H1 (cell line): ENCODE data around the gene MDFI. TPM values are rescaled to one million over a fixed set of nuclear protein-coding genes. Genes with fewer than 3 reads are reported as not detected.

Experiments
- CTCF ChIA-PET: fragments of 300-600 bp; sonication (Branson Sonifier 250); formaldehyde crosslinking; loops from one replicate; lab custom pipeline; 2021; ENCODE audit not compliant: partially characterized antibody; lab: Charles Lee
- POLR2A ChIA-PET: fragments of 300-600 bp; sonication (Branson Sonifier 250); formaldehyde crosslinking; loops from one replicate; lab custom pipeline; 2021; ENCODE audit warnings: inconsistent platforms; ENCODE audit not compliant: partially characterized antibody; lab: Charles Lee
- DNase-seq, 2 experiments: peaks; one replicate each; pipeline versions ENCODE4 v3.0.0 to v3.0.0-alpha.2; 2010 to 2022; ENCODE audit warnings: low spot score in 2 of 2, low read depth in 1 of 2, mixed read lengths in 1 of 2
- FAIRE-seq: peaks from 2 replicates; lab custom pipeline; 2011; peaks lifted over from hg19 to GRCh38; lab: Jason Lieb, UNC
- H2AFZ ChIP-seq: 2 replicates; pipeline ENCODE4 v1.8.1; 2012; ENCODE audit warnings: low read length, inconsistent platforms
- H2AK5ac ChIP-seq: 2 replicates; pipeline ENCODE4 v1.6.1; 2013; ENCODE audit warnings: low read depth, low read length
- H2BK120ac ChIP-seq: replicated peaks from 2 replicates; pipeline ENCODE3; 2013; ENCODE audit warnings: low read depth, low read length, inconsistent platforms
- H2BK12ac ChIP-seq: 2 replicates; pipeline ENCODE4 v1.6.1; 2013; ENCODE audit warnings: low read depth, low read length
- H2BK15ac ChIP-seq: 2 replicates; pipeline ENCODE4 v1.6.1; 2013; ENCODE audit warnings: low read length
- H2BK20ac ChIP-seq: 2 replicates; pipeline ENCODE4 v1.6.1; 2013; ENCODE audit warnings: low read length
- H2BK5ac ChIP-seq: 2 replicates; pipeline ENCODE4 v1.6.1; 2013; ENCODE audit warnings: low read depth, low read length
- H3K14ac ChIP-seq: 2 replicates; pipeline ENCODE4 v1.6.1; 2013; ENCODE audit warnings: inconsistent platforms; ENCODE audit not compliant: insufficient read length
- H3K18ac ChIP-seq: 2 replicates; pipeline ENCODE4 v1.6.1; 2013; ENCODE audit warnings: low read length; ENCODE audit errors: extremely low read depth
- H3K23ac ChIP-seq: 2 replicates; pipeline ENCODE4 v1.6.1; 2013; ENCODE audit warnings: inconsistent platforms; ENCODE audit not compliant: insufficient read length
- H3K23me2 ChIP-seq: 2 replicates; pipeline ENCODE4 v1.6.1; 2013; ENCODE audit warnings: low read depth, low read length
- H3K27ac ChIP-seq: 2 replicates; pipeline ENCODE4 v1.6.1; 2011; ENCODE audit warnings: low read depth, low read length, inconsistent platforms
- H3K27me3 ChIP-seq, 4 experiments: replicated peaks in 1 of 4; 1 replicate in 1 of 4; 2 replicates in 3 of 4; pipeline versions ENCODE4 v1.6.1 to v1.8.1; 2011 to 2013; ENCODE audit warnings: low read length in 3 of 4, mild to moderate bottlenecking in 3 of 4, inconsistent platforms in 2 of 4, mixed read lengths in 2 of 4, moderate library complexity in 1 of 4; ENCODE audit not compliant: control insufficient read depth in 3 of 4, insufficient read depth in 3 of 4; ENCODE audit errors: extremely low read depth in 1 of 4
- H3K36me3 ChIP-seq, 4 experiments: 2 replicates each; pipeline versions ENCODE4 v1.6.1 to v1.8.1; 2011 to 2013; ENCODE audit warnings: mild to moderate bottlenecking in 4 of 4, low read length in 3 of 4, moderate library complexity in 2 of 4, control low read depth in 1 of 4, inconsistent platforms in 1 of 4; ENCODE audit not compliant: insufficient read depth in 4 of 4, control insufficient read depth in 2 of 4
- H3K4ac ChIP-seq: replicated peaks from 2 replicates; pipeline ENCODE3; 2013; ENCODE audit warnings: low read length, low read depth, mixed read lengths, inconsistent platforms; ENCODE audit not compliant: insufficient read length
- H3K4me1 ChIP-seq, 4 experiments: replicated peaks in 1 of 4; 1 replicate in 1 of 4; 2 replicates in 3 of 4; pipeline versions ENCODE4 v1.6.1 to v1.8.1; 2011 to 2013; ENCODE audit warnings: low read length in 3 of 4, inconsistent platforms in 2 of 4, mixed read lengths in 1 of 4; ENCODE audit not compliant: insufficient read depth in 4 of 4, control insufficient read depth in 3 of 4
- H3K4me2 ChIP-seq, 2 experiments: 2 replicates each; pipeline versions ENCODE4 v1.6.1 to v1.8.1; 2011 to 2013; ENCODE audit warnings: low read depth in 2 of 2, low read length in 2 of 2, control low read depth in 1 of 2, inconsistent platforms in 1 of 2, mild to moderate bottlenecking in 1 of 2; ENCODE audit not compliant: insufficient read depth in 1 of 2
- H3K4me3 ChIP-seq, 4 experiments: fragments of 200-600, 300-600 bp in 1 of 4; sonication (generic), shearing (Covaris generic), sonication (Bioruptor Twin) in 1 of 4; 2 replicates each; pipeline versions ENCODE4 v1.5.1 to v1.8.1; 2011 to 2016; ENCODE audit warnings: low read length in 4 of 4, low read depth in 3 of 4, control low read depth in 2 of 4, inconsistent platforms in 2 of 4, mild to moderate bottlenecking in 2 of 4, mixed read lengths in 1 of 4, moderate library complexity in 1 of 4; ENCODE audit not compliant: insufficient read depth in 2 of 4; ENCODE audit errors: extremely low read depth in 1 of 4
- H3K56ac ChIP-seq: replicated peaks from 2 replicates; pipeline ENCODE3; 2013; ENCODE audit warnings: low read depth, mild to moderate bottlenecking, mixed read lengths, low read length, inconsistent platforms; ENCODE audit not compliant: insufficient read length
- H3K79me1 ChIP-seq: 2 replicates; pipeline ENCODE4 v1.6.1; 2013; ENCODE audit warnings: low read depth, low read length, control low read depth
- H3K79me2 ChIP-seq, 2 experiments: 2 replicates each; pipeline versions ENCODE4 v1.6.1 to v1.8.1; 2012 to 2013; ENCODE audit warnings: low read length in 2 of 2, mild to moderate bottlenecking in 2 of 2, inconsistent platforms in 1 of 2; ENCODE audit not compliant: insufficient read depth in 2 of 2, control insufficient read depth in 1 of 2
- H3K9ac ChIP-seq, 4 experiments: replicated peaks in 1 of 4; 1 replicate in 1 of 4; 2 replicates in 3 of 4; pipeline versions ENCODE4 v1.6.1 to v1.8.1; 2011 to 2013; ENCODE audit warnings: low read depth in 3 of 4, low read length in 3 of 4, control low read depth in 2 of 4, mild to moderate bottlenecking in 2 of 4, moderate library complexity in 2 of 4, inconsistent platforms in 1 of 4; ENCODE audit errors: extremely low read depth in 1 of 4
- H3K9me3 ChIP-seq, 2 experiments: 2 replicates each; pipeline versions ENCODE4 v1.6.1 to v1.8.1; 2012 to 2013; ENCODE audit warnings: mild to moderate bottlenecking in 2 of 2, moderate library complexity in 2 of 2, control low read depth in 1 of 2, inconsistent platforms in 1 of 2, low read depth in 1 of 2, low read length in 1 of 2, mixed read lengths in 1 of 2; ENCODE audit not compliant: insufficient read depth in 2 of 2
- H4K20me1 ChIP-seq, 2 experiments: replicated peaks in 1 of 2; 2 replicates each; pipeline versions ENCODE3 to v1.8.1; 2011 to 2013; ENCODE audit warnings: inconsistent platforms in 2 of 2, low read length in 2 of 2, mild to moderate bottlenecking in 1 of 2; ENCODE audit not compliant: insufficient read depth in 2 of 2, control insufficient read depth in 1 of 2
- H4K5ac ChIP-seq: 2 replicates; pipeline ENCODE4 v1.6.1; 2013; ENCODE audit warnings: low read length, low read depth, mixed read lengths, inconsistent platforms; ENCODE audit not compliant: insufficient read length
- H4K8ac ChIP-seq: 2 replicates; pipeline ENCODE4 v1.8.0; 2013; ENCODE audit warnings: mild to moderate bottlenecking, moderate library complexity, low read length, inconsistent platforms; ENCODE audit not compliant: insufficient read depth; ENCODE audit errors: extremely low read depth
- H4K91ac ChIP-seq: replicated peaks from 2 replicates; pipeline ENCODE3; 2013; ENCODE audit warnings: low read length, mixed read lengths, inconsistent platforms; ENCODE audit not compliant: insufficient read length
- E2F6 ChIP-seq: IDR thresholded peaks from 2 replicates; pipeline ENCODE4 v1.6.1; 2012; ENCODE audit warnings: inconsistent platforms
- POU5F1 ChIP-seq: IDR thresholded peaks from 2 replicates; pipeline ENCODE4 v1.6.1; 2011; ENCODE audit warnings: low read depth, mild to moderate bottlenecking, low read length, moderate library complexity
- SRF ChIP-seq: IDR thresholded peaks from 2 replicates; pipeline ENCODE4 v1.6.1; 2011; ENCODE audit warnings: mild to moderate bottlenecking, low read depth, low read length, moderate library complexity
- TEAD4 ChIP-seq: IDR thresholded peaks from 2 replicates; pipeline ENCODE4 v1.6.1; 2012; ENCODE audit warnings: low read depth, low read length, inconsistent platforms, mixed read lengths
- USF2 ChIP-seq: IDR thresholded peaks from 2 replicates; pipeline ENCODE4 v1.6.1; 2011; ENCODE audit warnings: low read length, improper control_type of control experiment
- WGBS, 2 experiments: shearing (Covaris generic) in 1 of 2; methylation state at CpG; one replicate each; pipeline versions ENCODE4 v1.1.6 to v1.1.7; 2013 to 2015; ENCODE audit warnings: low lambda C conversion rate in 2 of 2, mixed read lengths in 2 of 2, inconsistent platforms in 1 of 2, low coverage in 1 of 2, missing lambda C conversion rate in 1 of 2; ENCODE audit not compliant: insufficient replicate concordance in 2 of 2, insufficient coverage in 1 of 2, insufficient read length in 1 of 2; ENCODE audit errors: extremely low coverage in 1 of 2, missing lambda C conversion rate in 1 of 2; 5-methylcytosine and 5-hydroxymethylcytosine counted together
- polyA plus RNA-seq, 7 experiments: library from polyadenylated mRNA; depleted of rRNA in 3 of 7; stranded (reverse) in 5 of 7; unstranded in 2 of 7; fragments of >200 nt in 5 of 7; fragments of 200-250 nt in 2 of 7; gene quantifications; 1 replicate in 5 of 7; 2 replicates in 1 of 7; 4 replicates in 1 of 7; pipeline versions ENCODE4 v1.2.1 to v1.2.3, GENCODE V29; 2011 to 2013; ENCODE audit warnings: missing spikeins in 2 of 7, mixed read lengths in 2 of 7
- total RNA-seq: library from RNA; stranded (reverse); fragmentation: NEBNext Ultra II Directional; extraction: Animal tissue kit (Norgen Biotek cat#: 25700); gene quantifications from 2 replicates; pipeline ENCODE4 v1.2.1, GENCODE V29; 2021

MDFI gene
- total and polyA plus RNA-seq, 2 of the 8 experiments (the other 6 are each of a cell fraction or from before 2014, with no cell fraction given): 41.0 to 65.6 TPM

DNA sequence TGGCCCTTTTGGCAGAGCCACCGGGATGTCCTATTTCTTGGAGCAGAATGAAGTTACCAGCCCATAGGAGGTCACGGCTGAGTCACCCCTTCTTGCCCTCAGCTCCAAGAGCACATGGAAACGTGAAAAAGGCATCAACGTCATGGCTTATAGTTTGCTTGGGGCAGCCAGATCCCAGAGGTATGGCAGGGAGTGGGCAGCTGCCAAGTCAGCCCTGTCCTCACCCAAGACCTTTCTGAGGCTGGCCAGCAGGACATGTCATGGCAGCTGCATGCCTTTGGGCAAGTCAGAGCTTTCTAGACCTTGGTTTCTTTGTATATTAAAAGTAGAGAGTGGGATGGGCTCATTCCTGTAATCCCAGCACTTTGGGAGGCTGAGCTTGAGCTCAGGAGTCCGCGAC, 8.2 kb upstream of the MDFI start:
- no peak overlapping the region for H2BK12ac ChIP-seq
- H2BK20ac ChIP-seq: no peak overlapping the region
- TF ChIP-seq POU5F1 (no peak), USF2 (no peak), E2F6 (no peak), TEAD4 (no peak), SRF (no peak)
- no peak overlapping the region for H3K27ac ChIP-seq
- H2AK5ac ChIP-seq: no peak overlapping the region
- ChIA-PET CTCF (interaction anchor here (0.6 to 6.5 kb wide), 7 partner anchors 26 to 262 kb away, joined by 3 to 48 read pairs (median 5); no protein-coding TSS in a partner anchor), POLR2A (interaction anchor here (1.1 kb wide), 1 partner anchor 9 kb away, joined by 3 read pairs; no protein-coding TSS in a partner anchor)
- H3K9me3 ChIP-seq: no peaks in the 10 kb centered on the region
- H4K5ac ChIP-seq: no peak overlapping the region
- no peak overlapping the region for H2BK5ac ChIP-seq
- no peak overlapping the region for H4K91ac ChIP-seq
- H2AFZ ChIP-seq: no peak overlapping the region
- H3K4me2 ChIP-seq: no peak overlapping the region
- H4K8ac ChIP-seq: no peak overlapping the region
- H2BK15ac ChIP-seq: no peak overlapping the region
- H4K20me1 ChIP-seq: no peaks in the 10 kb centered on the region
- no peak overlapping the region for H3K4me3 ChIP-seq
- H3K36me3 ChIP-seq: no peaks in the 10 kb centered on the region
- FAIRE-seq (no peak), DNase-seq (no peak)
- peaks cover 0 to 4% (median 2%) of the 10 kb centered on the region in 4 experiments; a peak in 3 of 7 replicates for H3K4me1 ChIP-seq
- H3K23ac ChIP-seq: no peak overlapping the region
- H3K18ac ChIP-seq: no peak overlapping the region
- H3K4ac ChIP-seq: no peak overlapping the region
- H3K14ac ChIP-seq: no peak overlapping the region
- H3K79me2 ChIP-seq: no peaks in the 10 kb centered on the region
- no peaks in the 10 kb centered on the region for H3K23me2 ChIP-seq
- H3K27me3 ChIP-seq: peaks cover 0 to 7% (median under 1%) of the 10 kb centered on the region in 4 experiments; a peak in 2 of 7 replicates
- H2BK120ac ChIP-seq: no peak overlapping the region
- 91% methylated on average over 6 of the region's 6 CpGs; no CpG with 5 or more reads in 1 of the 2 experiments for WGBS, 2 experiments
- no peak overlapping the region for H3K9ac ChIP-seq
- no peak overlapping the region for H3K56ac ChIP-seq
- H3K79me1 ChIP-seq: no peaks in the 10 kb centered on the region
